Measurements from ENCODE around the gene RPL9.

RPL9 gene

DNA sequence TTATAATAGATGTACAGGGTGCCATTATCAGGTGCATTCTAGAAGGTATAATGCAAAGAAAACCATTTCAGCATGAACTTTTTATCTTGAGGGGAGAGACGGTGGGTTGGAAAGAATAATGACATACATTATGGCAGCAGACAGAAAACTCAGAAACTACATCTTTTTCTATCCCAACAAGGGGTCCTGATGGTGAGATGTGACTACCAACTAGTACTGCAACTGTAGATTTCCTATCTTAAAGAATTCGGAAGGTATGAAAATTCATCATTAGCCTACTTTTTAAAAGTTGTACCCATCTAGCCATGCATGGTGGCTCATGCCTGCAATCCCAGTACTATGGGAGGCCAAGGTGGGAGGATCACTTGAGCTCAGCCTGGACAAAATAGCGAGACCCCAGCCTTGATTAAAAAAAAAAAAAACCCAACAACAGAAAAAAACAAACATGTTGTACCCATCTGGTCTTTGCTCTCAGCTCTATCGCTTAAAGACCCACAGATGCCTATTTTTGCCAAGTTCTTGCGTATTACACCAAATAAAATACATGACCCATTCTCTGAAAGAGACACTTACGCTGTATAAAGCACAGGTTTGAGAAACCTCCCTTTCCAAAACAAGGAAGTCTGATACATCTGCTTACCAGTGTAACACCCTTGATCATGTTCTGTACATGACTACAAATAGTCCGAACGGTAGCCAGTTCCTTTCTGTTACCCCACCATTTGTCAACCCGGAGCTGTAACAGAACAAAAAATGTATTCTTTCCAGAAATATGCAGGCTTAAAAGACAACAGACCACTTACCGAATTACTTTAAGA, 1.6 kb downstream of the RPL9 start:
- Histone ChIP-seq H3K4me2 (ENCODE audit: low read length) (peak overlapping the region; percentile 97), H2AFZ (no peak overlapping the region), H3K27me3 (ENCODE audit: control insufficient read depth, insufficient read depth, low read length) (no peaks in the 10 kb centered on the region), H3K9ac (no peak overlapping the region), H3K4me1 (peaks cover 9% of the 10 kb centered on the region), H3K4me3 (ENCODE audit: low read depth, low read length) (peak overlapping the region; percentile 96), H3K9me3 (ENCODE audit: control insufficient read depth, low read length) (no peaks in the 10 kb centered on the region), H3K27ac (no peak overlapping the region), H3K36me3 (ENCODE audit: control insufficient read depth, insufficient read depth, low read length) (no peaks in the 10 kb centered on the region), H3K79me2 (peaks cover 15% of the 10 kb centered on the region)
- TF ChIP-seq CTCF (IDR thresholded peaks at IDR 0.05), result no peak

DNA sequence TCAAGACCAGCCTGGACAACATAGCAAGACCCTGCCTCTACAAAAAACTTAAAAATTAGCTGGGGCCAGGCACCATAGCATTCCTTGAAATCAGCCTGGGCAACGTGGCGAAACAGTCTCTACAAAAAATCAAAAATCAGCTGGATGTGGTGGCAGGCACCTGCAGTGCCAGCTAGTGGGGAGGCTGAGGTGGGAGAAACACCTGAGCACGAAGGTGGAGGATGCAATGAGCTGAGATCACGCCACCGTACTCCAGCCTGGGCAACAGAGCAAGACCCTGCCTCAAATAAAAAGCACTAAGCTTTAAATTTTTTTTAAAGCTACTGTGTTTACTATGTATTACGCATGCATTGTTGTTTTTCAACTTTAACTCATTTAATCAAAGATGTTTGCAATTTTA, 3.2 kb downstream of the RPL9 start:
- Histone ChIP-seq H2AFZ (no peak overlapping the region), H3K4me1 (peaks cover 9% of the 10 kb centered on the region), H3K9ac (no peak overlapping the region), H3K9me3 (ENCODE audit: control insufficient read depth, low read length) (no peaks in the 10 kb centered on the region), H3K27me3 (ENCODE audit: control insufficient read depth, insufficient read depth, low read length) (no peaks in the 10 kb centered on the region), H3K36me3 (ENCODE audit: control insufficient read depth, insufficient read depth, low read length) (no peaks in the 10 kb centered on the region), H3K4me3 (ENCODE audit: low read depth, low read length) (no peak overlapping the region), H3K79me2 (peaks cover 15% of the 10 kb centered on the region), H3K27ac (no peak overlapping the region), H3K4me2 (ENCODE audit: low read length) (no peak overlapping the region)
- TF ChIP-seq CTCF (IDR thresholded peaks at IDR 0.05), result no peak

DNA sequence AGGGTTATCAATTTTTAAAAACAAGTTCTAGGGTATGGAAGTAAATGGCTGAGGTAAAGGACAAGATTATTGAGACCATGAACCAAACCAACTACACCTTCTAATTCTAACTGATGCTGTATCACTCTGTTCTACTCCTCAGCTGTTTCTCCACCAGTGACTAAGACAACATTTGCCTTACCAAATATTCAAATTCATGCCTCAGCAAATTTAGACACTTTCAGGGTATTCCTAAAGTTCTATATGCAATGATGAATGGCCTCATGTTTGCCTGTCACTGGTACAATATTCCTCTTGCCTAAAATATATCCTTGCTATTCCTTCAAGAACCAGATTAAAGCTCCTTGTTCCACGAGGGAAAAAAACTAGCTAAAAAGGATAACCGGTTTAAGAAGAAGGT, 5.0 kb downstream of the RPL9 start:
- Histone ChIP-seq H3K27ac (no peak overlapping the region), H3K9me3 (ENCODE audit: control insufficient read depth, low read length) (no peaks in the 10 kb centered on the region)

GRCh38 chr4:39452860-39453587, 5.7 kb downstream of the RPL9 start:
- Histone ChIP-seq H3K27ac (no peak overlapping the region), H3K4me1 (peaks cover 9% of the 10 kb centered on the region), H3K4me2 (ENCODE audit: low read length) (no peak overlapping the region), H3K79me2 (peaks cover 12% of the 10 kb centered on the region), H2AFZ (no peak overlapping the region), H3K9me3 (ENCODE audit: control insufficient read depth, low read length) (no peaks in the 10 kb centered on the region), H3K27me3 (ENCODE audit: control insufficient read depth, insufficient read depth, low read length) (no peaks in the 10 kb centered on the region), H3K4me3 (ENCODE audit: low read depth, low read length) (no peak overlapping the region), H3K36me3 (ENCODE audit: control insufficient read depth, insufficient read depth, low read length) (no peaks in the 10 kb centered on the region), H3K9ac (no peak overlapping the region)
- TF ChIP-seq CTCF (IDR thresholded peaks at IDR 0.05), result no peak

More for the DNA sequence above, 5.0 kb downstream of the RPL9 start:
- peaks cover 15% of the 10 kb centered on the region for H3K79me2 ChIP-seq
- H3K27me3 ChIP-seq (ENCODE audit: control insufficient read depth, insufficient read depth, low read length), result no peaks in the 10 kb centered on the region
- no peak overlapping the region for H3K4me3 ChIP-seq (ENCODE audit: low read depth, low read length)
- H3K36me3 ChIP-seq (ENCODE audit: control insufficient read depth, insufficient read depth, low read length), result no peaks in the 10 kb centered on the region
- H3K4me1 ChIP-seq, result peaks cover 9% of the 10 kb centered on the region
- H3K4me2 ChIP-seq (ENCODE audit: low read length), result no peak overlapping the region
- no peak for TF ChIP-seq CTCF (IDR thresholded peaks at IDR 0.05)
- H2AFZ ChIP-seq, result no peak overlapping the region
- H3K9ac ChIP-seq, result no peak overlapping the region

All from parathyroid adenoma (tissue), 2 donors.